ENCODE measurements around the gene ZNF474.

The ZNF474 gene

DNA sequence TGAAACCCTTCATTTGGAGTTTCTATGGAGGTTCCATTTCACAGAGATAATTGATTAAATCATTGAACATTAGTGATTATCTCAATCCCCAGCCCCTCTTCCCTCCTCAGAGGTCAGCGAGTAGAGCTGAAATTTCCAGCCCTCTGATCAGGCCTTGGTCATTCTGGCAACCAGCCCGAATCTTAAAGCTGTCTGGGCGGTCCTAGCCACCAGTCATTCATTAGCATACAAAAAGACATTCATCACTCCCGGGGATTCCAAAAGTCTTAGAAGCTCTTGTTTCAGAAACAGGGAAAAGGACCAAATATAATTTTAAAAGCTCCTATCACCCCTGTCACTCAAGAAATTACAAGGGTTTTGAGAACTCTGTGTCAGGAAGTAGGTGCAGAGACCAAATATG lies 41.3 kb downstream of the ZNF474 start:
- ChIA-PET POLR2A (no interaction called here), CTCF (interaction anchor here (0.7 to 2.7 kb wide), 5 partner anchors 9 to 44 kb away, joined by 3 to 13 read pairs (median 3); a partner anchor contains a TSS)
- Histone ChIP-seq H3K27ac (ENCODE audit: insufficient read depth in 1 of 2, low read depth in 1 of 2, low read length in 2 of 2, poor library complexity in 1 of 2, severe bottlenecking in 2 of 2) (no peak overlapping the region), H3K4me3 (ENCODE audit: control insufficient read depth in 1 of 7, extremely low read depth in 1 of 7, insufficient read depth in 4 of 7, low read depth in 2 of 7, low read length in 6 of 7) (no peak overlapping the region), H3K4me1 (ENCODE audit: control extremely low read depth in 1 of 4, control insufficient read depth in 4 of 4, insufficient read depth in 4 of 4, low read length in 3 of 4) (peaks cover 6 to 16% (median 14%) of the 10 kb centered on the region in 4 experiments), H3K9me3 (ENCODE audit: control extremely low read depth in 1 of 5, control insufficient read depth in 4 of 5, insufficient read depth in 2 of 5, low read depth in 1 of 5, low read length in 4 of 5) (no peaks in the 10 kb centered on the region), H3K36me3 (ENCODE audit: control insufficient read depth in 4 of 4, insufficient read depth in 4 of 4, low read length in 3 of 4) (no peaks in the 10 kb centered on the region), H3K27me3 (replicated peaks in 2 of 5; ENCODE audit: control insufficient read depth in 4 of 5, insufficient read depth in 5 of 5, low read length in 4 of 5) (no peaks in the 10 kb centered on the region)
- WGBS (ENCODE audit: insufficient coverage) = 96% methylated on average over 3 of the region's 4 CpGs
- DNase-seq = no peak

DNA sequence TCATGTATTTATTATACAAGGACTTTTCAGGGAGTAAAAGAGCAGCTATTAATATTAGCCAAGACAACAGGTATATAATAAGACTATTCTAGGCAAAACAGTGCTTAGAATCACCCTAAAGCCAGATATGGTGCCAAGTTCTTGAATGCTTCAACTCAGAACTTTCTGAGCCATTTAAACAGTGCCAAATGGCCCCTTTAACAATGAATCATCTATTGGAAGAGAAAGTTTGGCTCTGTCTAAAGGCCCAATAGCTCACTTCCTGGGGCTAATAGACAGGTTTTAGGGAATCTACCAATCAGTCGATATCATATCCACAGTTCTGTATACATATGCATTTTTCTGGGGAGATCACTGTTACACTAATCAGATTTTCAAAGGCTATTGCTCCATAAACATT lies 42.9 kb downstream of the ZNF474 start:
- H3K4me1 ChIP-seq (ENCODE audit: control extremely low read depth in 1 of 4, control insufficient read depth in 4 of 4, insufficient read depth in 4 of 4, low read length in 3 of 4) = peaks cover 6 to 16% (median 14%) of the 10 kb centered on the region in 4 experiments
- ChIA-PET CTCF (interaction anchor here (2.7 kb wide), 1 partner anchor 14 kb away, joined by 13 read pairs; a partner anchor contains a TSS), POLR2A (no interaction called here)
- WGBS (ENCODE audit: insufficient coverage) = no CpG with 5 or more reads among the region's 1 CpG
- no peaks in the 10 kb centered on the region for H3K36me3 ChIP-seq (ENCODE audit: control insufficient read depth in 4 of 4, insufficient read depth in 4 of 4, low read length in 3 of 4)
- H3K27ac ChIP-seq (ENCODE audit: insufficient read depth in 1 of 2, low read depth in 1 of 2, low read length in 2 of 2, poor library complexity in 1 of 2, severe bottlenecking in 2 of 2) = no peak overlapping the region
- no peaks in the 10 kb centered on the region for H3K27me3 ChIP-seq (replicated peaks in 2 of 5; ENCODE audit: control insufficient read depth in 4 of 5, insufficient read depth in 5 of 5, low read length in 4 of 5)
- no peak for DNase-seq
- no peaks in the 10 kb centered on the region for H3K9me3 ChIP-seq (ENCODE audit: control extremely low read depth in 1 of 5, control insufficient read depth in 4 of 5, insufficient read depth in 2 of 5, low read depth in 1 of 5, low read length in 4 of 5)
- H3K4me3 ChIP-seq (ENCODE audit: control insufficient read depth in 1 of 7, extremely low read depth in 1 of 7, insufficient read depth in 4 of 7, low read depth in 2 of 7, low read length in 6 of 7) = no peak overlapping the region

DNA sequence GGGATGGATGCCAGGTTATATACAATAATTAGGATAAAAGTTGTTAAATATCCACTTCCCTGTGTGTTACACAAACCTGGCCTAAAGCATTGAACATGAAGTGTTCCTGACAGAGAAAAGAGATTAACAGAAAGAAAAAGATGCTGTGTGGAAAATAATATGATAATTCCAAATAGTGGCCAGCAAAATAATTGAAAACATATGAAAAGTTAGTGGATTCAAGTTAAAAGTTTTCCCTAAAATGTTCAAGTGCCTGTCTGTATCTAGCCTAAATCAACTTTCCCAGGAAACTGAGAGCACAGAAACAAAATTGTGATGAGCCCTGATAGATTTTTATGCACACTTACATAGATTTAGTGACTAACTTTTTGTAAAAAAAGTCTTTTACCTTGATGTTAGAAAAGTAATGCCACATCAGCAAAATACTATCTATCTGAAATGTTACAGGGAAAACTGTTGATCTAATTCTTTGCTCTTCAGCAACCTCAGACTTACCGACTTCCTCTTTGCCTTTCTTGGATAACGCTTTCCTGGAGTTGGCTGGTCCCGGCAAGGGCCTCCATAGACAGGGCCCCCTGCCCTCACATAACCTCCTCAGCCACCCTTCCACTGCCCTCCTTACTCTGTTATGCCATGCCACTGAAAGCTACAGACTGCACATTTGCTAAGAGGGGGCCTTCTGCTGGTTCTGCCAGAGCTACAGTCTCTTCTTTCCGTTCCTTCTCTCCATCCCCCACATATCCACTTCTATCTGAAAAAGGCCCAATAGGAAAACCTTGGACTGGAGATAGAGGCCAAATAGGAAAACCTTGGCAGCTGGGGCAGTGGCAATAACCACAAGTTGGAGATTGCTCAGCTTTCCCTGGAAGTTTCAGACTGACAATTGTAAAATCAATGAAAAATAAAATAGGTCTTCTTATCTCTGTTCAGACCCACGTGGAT lies 44.4 kb downstream of the ZNF474 start:
- H3K27ac ChIP-seq (ENCODE audit: insufficient read depth in 1 of 2, low read depth in 1 of 2, low read length in 2 of 2, poor library complexity in 1 of 2, severe bottlenecking in 2 of 2) = peak overlapping the region in 1 of 2 experiments; percentile 18
- DNase-seq = peak in 1 of 3 donors; percentile 37
- no peak overlapping the region for H3K4me3 ChIP-seq (ENCODE audit: control insufficient read depth in 1 of 7, extremely low read depth in 1 of 7, insufficient read depth in 4 of 7, low read depth in 2 of 7, low read length in 6 of 7)
- 37% methylated on average over 5 of the region's 5 CpGs for WGBS (ENCODE audit: insufficient coverage)
- peaks cover 6 to 16% (median 14%) of the 10 kb centered on the region in 4 experiments for H3K4me1 ChIP-seq (ENCODE audit: control extremely low read depth in 1 of 4, control insufficient read depth in 4 of 4, insufficient read depth in 4 of 4, low read length in 3 of 4)
- no peaks in the 10 kb centered on the region for H3K36me3 ChIP-seq (ENCODE audit: control insufficient read depth in 4 of 4, insufficient read depth in 4 of 4, low read length in 3 of 4)
- ChIA-PET POLR2A (no interaction called here), CTCF (no interaction called here)
- H3K27me3 ChIP-seq (replicated peaks in 2 of 5; ENCODE audit: control insufficient read depth in 4 of 5, insufficient read depth in 5 of 5, low read length in 4 of 5) = no peaks in the 10 kb centered on the region
- no peaks in the 10 kb centered on the region for H3K9me3 ChIP-seq (ENCODE audit: control extremely low read depth in 1 of 5, control insufficient read depth in 4 of 5, insufficient read depth in 2 of 5, low read depth in 1 of 5, low read length in 4 of 5)

DNA sequence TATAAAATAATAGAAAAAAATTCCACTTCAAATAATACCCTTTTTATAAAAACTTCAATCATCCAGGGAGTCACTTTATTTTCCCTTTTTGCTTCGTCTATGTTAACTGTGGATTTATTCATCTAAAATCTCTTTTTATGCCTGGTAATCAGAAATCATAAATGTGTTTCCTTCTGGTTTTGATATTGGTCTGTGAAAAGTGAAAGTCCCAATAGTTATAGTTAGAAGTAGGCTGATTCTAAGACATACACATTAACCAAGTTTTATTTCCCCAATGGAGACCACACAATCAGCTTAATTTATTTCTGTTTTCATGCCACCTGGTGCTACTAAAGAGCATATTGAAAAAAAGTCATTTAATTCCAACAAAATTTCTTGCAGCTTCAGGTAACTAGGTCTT lies 45.7 kb downstream of the ZNF474 start:
- no peaks in the 10 kb centered on the region for H3K9me3 ChIP-seq (ENCODE audit: control extremely low read depth in 1 of 5, control insufficient read depth in 4 of 5, insufficient read depth in 2 of 5, low read depth in 1 of 5, low read length in 4 of 5)
- ChIA-PET POLR2A (no interaction called here), CTCF (interaction anchor here (1.3 to 1.5 kb wide), 2 partner anchors 9 to 19 kb away, joined by 3 to 5 read pairs; no protein-coding TSS in a partner anchor)
- H3K27me3 ChIP-seq (replicated peaks in 2 of 5; ENCODE audit: control insufficient read depth in 4 of 5, insufficient read depth in 5 of 5, low read length in 4 of 5) = no peaks in the 10 kb centered on the region
- peaks cover 6 to 16% (median 14%) of the 10 kb centered on the region in 4 experiments for H3K4me1 ChIP-seq (ENCODE audit: control extremely low read depth in 1 of 4, control insufficient read depth in 4 of 4, insufficient read depth in 4 of 4, low read length in 3 of 4)
- no peaks in the 10 kb centered on the region for H3K36me3 ChIP-seq (ENCODE audit: control insufficient read depth in 4 of 4, insufficient read depth in 4 of 4, low read length in 3 of 4)
- no CpG with 5 or more reads among the region's 1 CpG for WGBS (ENCODE audit: insufficient coverage)
- DNase-seq = peak in 2 of 3 donors; percentile 36 to 64
- H3K27ac ChIP-seq (ENCODE audit: insufficient read depth in 1 of 2, low read depth in 1 of 2, low read length in 2 of 2, poor library complexity in 1 of 2, severe bottlenecking in 2 of 2) = no peak overlapping the region
- H3K4me3 ChIP-seq (ENCODE audit: control insufficient read depth in 1 of 7, extremely low read depth in 1 of 7, insufficient read depth in 4 of 7, low read depth in 2 of 7, low read length in 6 of 7) = no peak overlapping the region

DNA sequence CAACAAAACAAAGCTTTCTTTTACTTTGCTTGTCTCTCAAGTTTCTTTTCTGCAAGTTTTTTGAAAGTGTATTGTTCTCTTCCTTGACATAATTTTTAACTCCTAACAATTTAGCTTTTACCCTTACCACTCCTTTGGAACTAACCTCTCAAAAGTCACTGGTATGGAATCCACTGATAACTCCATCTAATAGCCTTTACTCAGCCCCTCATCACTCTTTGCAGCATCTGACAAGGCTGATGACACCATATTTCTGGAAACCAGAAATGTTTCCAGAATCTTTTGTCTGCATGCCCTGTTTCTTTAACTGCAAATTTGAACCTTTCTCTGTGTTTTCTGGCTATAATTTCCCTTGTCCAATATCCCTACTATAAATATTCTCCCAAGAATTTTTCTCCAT lies 46.5 kb downstream of the ZNF474 start:
- no peak overlapping the region for H3K27ac ChIP-seq (ENCODE audit: insufficient read depth in 1 of 2, low read depth in 1 of 2, low read length in 2 of 2, poor library complexity in 1 of 2, severe bottlenecking in 2 of 2)
- peaks cover 6 to 19% (median 16%) of the 10 kb centered on the region in 4 experiments for H3K4me1 ChIP-seq (ENCODE audit: control extremely low read depth in 1 of 4, control insufficient read depth in 4 of 4, insufficient read depth in 4 of 4, low read length in 3 of 4)
- CTCF ChIA-PET = interaction anchor here (0.7 to 1.5 kb wide), 4 partner anchors 9 to 20 kb away, joined by 3 to 5 read pairs (median 3); no protein-coding TSS in a partner anchor
- H3K36me3 ChIP-seq (ENCODE audit: control insufficient read depth in 4 of 4, insufficient read depth in 4 of 4, low read length in 3 of 4) = no peaks in the 10 kb centered on the region
- H3K27me3 ChIP-seq (replicated peaks in 2 of 5; ENCODE audit: control insufficient read depth in 4 of 5, insufficient read depth in 5 of 5, low read length in 4 of 5) = no peaks in the 10 kb centered on the region
- H3K9me3 ChIP-seq (ENCODE audit: control extremely low read depth in 1 of 5, control insufficient read depth in 4 of 5, insufficient read depth in 2 of 5, low read depth in 1 of 5, low read length in 4 of 5) = no peaks in the 10 kb centered on the region
- no peak for DNase-seq
- POLR2A ChIA-PET = no interaction called here
- no peak overlapping the region for H3K4me3 ChIP-seq (ENCODE audit: control insufficient read depth in 1 of 7, extremely low read depth in 1 of 7, insufficient read depth in 4 of 7, low read depth in 2 of 7, low read length in 6 of 7)

DNA sequence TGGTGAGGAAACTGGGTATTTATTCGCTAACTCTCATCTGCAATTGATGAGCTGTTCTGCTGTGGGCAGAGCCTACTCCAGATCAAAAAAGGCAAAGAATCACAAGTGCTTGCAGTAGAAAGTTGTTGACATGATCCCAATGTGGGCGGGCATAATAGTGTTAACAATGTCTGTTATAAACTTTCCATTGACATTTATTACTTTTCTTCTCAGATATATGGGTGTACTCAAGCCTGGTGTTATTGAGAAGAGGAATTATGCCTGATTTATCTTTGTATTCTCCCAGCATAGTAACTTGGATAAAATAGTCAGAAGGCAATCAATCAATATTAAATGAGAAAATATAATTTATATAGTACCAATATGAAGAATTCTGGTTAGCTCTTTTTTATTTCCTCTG lies 47.8 kb downstream of the ZNF474 start:
- no peak for DNase-seq
- no peaks in the 10 kb centered on the region for H3K36me3 ChIP-seq (ENCODE audit: control insufficient read depth in 4 of 4, insufficient read depth in 4 of 4, low read length in 3 of 4)
- WGBS (ENCODE audit: insufficient coverage) = 93% methylated on average over 1 of the region's 2 CpGs
- POLR2A ChIA-PET = no interaction called here
- H3K27me3 ChIP-seq (replicated peaks in 2 of 5; ENCODE audit: control insufficient read depth in 4 of 5, insufficient read depth in 5 of 5, low read length in 4 of 5) = no peaks in the 10 kb centered on the region
- no peak overlapping the region for H3K4me3 ChIP-seq (ENCODE audit: control insufficient read depth in 1 of 7, extremely low read depth in 1 of 7, insufficient read depth in 4 of 7, low read depth in 2 of 7, low read length in 6 of 7)
- no peak overlapping the region for H3K27ac ChIP-seq (ENCODE audit: insufficient read depth in 1 of 2, low read depth in 1 of 2, low read length in 2 of 2, poor library complexity in 1 of 2, severe bottlenecking in 2 of 2)
- H3K4me1 ChIP-seq (ENCODE audit: control extremely low read depth in 1 of 4, control insufficient read depth in 4 of 4, insufficient read depth in 4 of 4, low read length in 3 of 4) = peaks cover 6 to 24% (median 18%) of the 10 kb centered on the region in 4 experiments
- no peaks in the 10 kb centered on the region for H3K9me3 ChIP-seq (ENCODE audit: control extremely low read depth in 1 of 5, control insufficient read depth in 4 of 5, insufficient read depth in 2 of 5, low read depth in 1 of 5, low read length in 4 of 5)
- CTCF ChIA-PET = interaction anchor here (1.2 to 1.3 kb wide), 2 partner anchors 9 to 21 kb away, joined by 3 to 4 read pairs; no protein-coding TSS in a partner anchor

DNA sequence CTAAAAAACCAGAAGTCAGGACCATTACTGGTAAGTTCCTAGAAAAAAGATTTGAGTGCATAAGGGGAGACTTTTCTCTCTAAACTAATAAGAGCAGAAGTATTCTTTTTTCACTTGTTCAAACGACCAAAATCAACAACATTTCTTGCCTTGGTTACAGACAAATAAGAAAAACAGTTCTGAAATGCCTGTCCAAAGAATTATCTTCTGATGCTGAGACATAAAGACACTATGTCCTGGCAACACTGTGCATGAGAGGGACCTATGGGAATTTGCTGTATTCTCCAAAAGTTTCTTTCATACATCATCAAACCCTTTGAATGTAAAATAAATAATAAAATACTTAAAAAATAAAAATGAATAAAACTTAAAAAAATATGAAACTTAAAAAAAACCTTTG lies 50.4 kb downstream of the ZNF474 start:
- CTCF ChIA-PET = no interaction called here
- WGBS (ENCODE audit: insufficient coverage) = no CpG with 5 or more reads among the region's 1 CpG
- no peak overlapping the region for H3K4me3 ChIP-seq (ENCODE audit: control insufficient read depth in 1 of 7, extremely low read depth in 1 of 7, insufficient read depth in 4 of 7, low read depth in 2 of 7, low read length in 6 of 7)

More for the DNA sequence above, 50.4 kb downstream of the ZNF474 start:
- Histone ChIP-seq H3K36me3 (ENCODE audit: control insufficient read depth in 4 of 4, insufficient read depth in 4 of 4, low read length in 3 of 4) (no peaks in the 10 kb centered on the region), H3K27ac (ENCODE audit: insufficient read depth in 1 of 2, low read depth in 1 of 2, low read length in 2 of 2, poor library complexity in 1 of 2, severe bottlenecking in 2 of 2) (no peak overlapping the region), H3K4me1 (ENCODE audit: control extremely low read depth in 1 of 4, control insufficient read depth in 4 of 4, insufficient read depth in 4 of 4, low read length in 3 of 4) (peaks cover 6 to 26% (median 17%) of the 10 kb centered on the region in 4 experiments), H3K27me3 (replicated peaks in 2 of 5; ENCODE audit: control insufficient read depth in 4 of 5, insufficient read depth in 5 of 5, low read length in 4 of 5) (no peaks in the 10 kb centered on the region), H3K9me3 (ENCODE audit: control extremely low read depth in 1 of 5, control insufficient read depth in 4 of 5, insufficient read depth in 2 of 5, low read depth in 1 of 5, low read length in 4 of 5) (no peaks in the 10 kb centered on the region)
- POLR2A ChIA-PET = no interaction called here
- no peak for DNase-seq

Data from common myeloid progenitor, CD34-positive (primary cell).